Liver (tissue), 9 donors: ENCODE data around the gene C1orf210. TPM values are rescaled to one million over a fixed set of nuclear protein-coding genes. Genes with fewer than 3 reads are reported as not detected.

Source experiments
- DNase-seq: peaks from one replicate; pipeline ENCODE4 v3.0.0-alpha.2; 2017; ENCODE audit warnings: low spot score
- H3K27ac ChIP-seq, 2 donors: one replicate each; pipeline ENCODE4 v1.7.0; 2013; ENCODE audit warnings: inconsistent platforms in 2 of 2, low read length in 2 of 2, control low read depth in 1 of 2, low read depth in 1 of 2, mild to moderate bottlenecking in 1 of 2
- H3K27me3 ChIP-seq, 4 donors: one replicate each; pipeline versions ENCODE4 v1.6.1 to v1.7.0; 2013; ENCODE audit warnings: low read length in 3 of 4, inconsistent platforms in 1 of 4, mild to moderate bottlenecking in 1 of 4, moderate library complexity in 1 of 4; ENCODE audit not compliant: control insufficient read depth in 4 of 4, insufficient read depth in 4 of 4
- H3K36me3 ChIP-seq, 4 donors: one replicate each; pipeline versions ENCODE4 v1.6.1 to v1.7.0; 2013; ENCODE audit warnings: low read length in 3 of 4, mild to moderate bottlenecking in 3 of 4, low read depth in 1 of 4, moderate library complexity in 1 of 4; ENCODE audit not compliant: control insufficient read depth in 4 of 4, insufficient read depth in 3 of 4
- H3K4me1 ChIP-seq, 4 donors: one replicate each; pipeline versions ENCODE4 v1.6.1 to v1.7.0; 2013; ENCODE audit warnings: low read length in 3 of 4, mild to moderate bottlenecking in 3 of 4, moderate library complexity in 1 of 4; ENCODE audit not compliant: control insufficient read depth in 4 of 4, insufficient read depth in 4 of 4
- H3K4me3 ChIP-seq, 3 donors: one replicate each; pipeline versions ENCODE4 v1.6.1 to v1.7.0; 2013; ENCODE audit warnings: low read length in 3 of 3, control low read depth in 1 of 3, low read depth in 1 of 3, mild to moderate bottlenecking in 1 of 3
- H3K9ac ChIP-seq, 2 donors: one replicate each; pipeline ENCODE4 v1.7.0; 2013; ENCODE audit warnings: low read length in 2 of 2, mild to moderate bottlenecking in 2 of 2, moderate library complexity in 2 of 2, control low read depth in 1 of 2, low read depth in 1 of 2
- H3K9me3 ChIP-seq, 4 donors: one replicate each; pipeline versions ENCODE4 v1.6.1 to v1.7.0; 2013; ENCODE audit warnings: low read length in 3 of 4; ENCODE audit not compliant: control insufficient read depth in 4 of 4
- FOXA1 ChIP-seq: IDR thresholded peaks from 2 replicates; pipeline ENCODE4 v1.6.1; 2016; ENCODE audit warnings: antibody characterized with exemption
- GABPA ChIP-seq, 2 donors: IDR thresholded peaks in 1 of 2; conservative IDR thresholded peaks in 1 of 2; 2 replicates each; pipeline ENCODE4 v1.6.1; 2016; ENCODE audit warnings: antibody characterized with exemption in 2 of 2, mild to moderate bottlenecking in 1 of 2, moderate library complexity in 1 of 2
- HNF4G ChIP-seq: IDR thresholded peaks from 2 replicates; pipeline ENCODE4 v1.6.1; 2016; ENCODE audit warnings: antibody characterized with exemption
- JUND ChIP-seq, 2 donors: IDR thresholded peaks; 2 replicates each; pipeline ENCODE4 v1.6.1; 2016; ENCODE audit warnings: antibody characterized with exemption in 2 of 2
- NR2F2 ChIP-seq: IDR thresholded peaks from 2 replicates; pipeline ENCODE4 v1.6.1; 2016; ENCODE audit warnings: antibody characterized with exemption
- RAD21 ChIP-seq, 2 donors: IDR thresholded peaks; 2 replicates each; pipeline ENCODE4 v1.6.1; 2016; ENCODE audit warnings: antibody characterized with exemption in 2 of 2, mild to moderate bottlenecking in 2 of 2
- SP1 ChIP-seq: IDR thresholded peaks from 2 replicates; pipeline ENCODE4 v1.6.1; 2018; ENCODE audit warnings: antibody characterized with exemption, mild to moderate bottlenecking
- YY1 ChIP-seq: IDR thresholded peaks from 2 replicates; pipeline ENCODE4 v1.6.1; 2016; ENCODE audit warnings: antibody characterized with exemption, mild to moderate bottlenecking
- WGBS: extraction: QIAGEN DNeasy Blood & Tissue Kit; methylation state at CpG from one replicate; pipeline ENCODE4 v1.1.7; 2013; 5-methylcytosine and 5-hydroxymethylcytosine counted together
- polyA plus RNA-seq, 2 donors: library from polyadenylated mRNA; stranded (reverse) in 1 of 2; unstranded in 1 of 2; fragments of 200-250 nt in 1 of 2; fragments of >200 nt in 1 of 2; fragmentation: Nextera tagmentation in 1 of 2; extraction: Ambion mirVana in 1 of 2; gene quantifications; one replicate each; pipeline versions ENCODE4 v1.2.1 to v1.2.3, GENCODE V29; 2013 to 2015
- total RNA-seq, 2 donors: library from RNA; depleted of rRNA; stranded (reverse); fragments of >200 nt; gene quantifications; one replicate each; pipeline ENCODE4 v1.2.3, GENCODE V29; 2014
- TF ChIP-seq, protein P1 (sequence below): IDR thresholded peaks from 2 replicates; pipeline ENCODE4 v1.6.1; 2016; ENCODE audit warnings: antibody characterized with exemption, mild to moderate bottlenecking
- TF ChIP-seq, protein P2 (sequence below): fragments of 150-350 bp; IDR thresholded peaks from 2 replicates; pipeline ENCODE4 v1.5.1; 2017; ENCODE audit warnings: improper control_type of control experiment, low read depth, low read length; ENCODE audit not compliant: missing input control
- TF ChIP-seq, protein P3 (sequence below): IDR thresholded peaks from 2 replicates; pipeline ENCODE4 v1.6.1; 2016; ENCODE audit warnings: antibody characterized with exemption
- donor health status: healthy.
- donor health status: healthy.
- donor health status: healthy.
- donor health status: healthy.
- donor health status: healthy.

C1orf210 gene
- total and polyA plus RNA-seq, 4 donors, result 0.75 to 5.0 (median 1.2) TPM

DNA sequence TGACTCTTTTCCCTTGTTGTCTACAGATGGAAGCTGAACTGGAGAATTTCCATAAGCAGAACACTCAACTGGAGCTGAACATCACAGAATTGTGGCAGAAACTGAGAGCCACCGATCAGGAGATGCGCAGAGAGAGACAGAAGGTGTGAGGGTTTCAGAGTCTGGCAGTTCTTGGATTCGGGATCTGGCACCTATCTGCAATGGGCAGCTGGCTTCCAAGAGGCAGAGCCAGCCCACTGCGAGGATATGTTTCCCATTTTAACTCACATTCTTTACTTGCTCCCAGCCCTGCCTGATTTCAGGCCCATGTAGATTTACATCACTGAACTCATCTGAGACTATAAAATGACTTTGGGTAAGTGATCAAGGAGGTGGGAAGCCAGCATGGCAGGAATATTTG lies 52.9 kb downstream of the C1orf210 start:
- TF ChIP-seq RAD21 (IDR thresholded peaks at IDR 0.05) (no peak), YY1 (no peak)
- TF ChIP-seq, protein P1, sequence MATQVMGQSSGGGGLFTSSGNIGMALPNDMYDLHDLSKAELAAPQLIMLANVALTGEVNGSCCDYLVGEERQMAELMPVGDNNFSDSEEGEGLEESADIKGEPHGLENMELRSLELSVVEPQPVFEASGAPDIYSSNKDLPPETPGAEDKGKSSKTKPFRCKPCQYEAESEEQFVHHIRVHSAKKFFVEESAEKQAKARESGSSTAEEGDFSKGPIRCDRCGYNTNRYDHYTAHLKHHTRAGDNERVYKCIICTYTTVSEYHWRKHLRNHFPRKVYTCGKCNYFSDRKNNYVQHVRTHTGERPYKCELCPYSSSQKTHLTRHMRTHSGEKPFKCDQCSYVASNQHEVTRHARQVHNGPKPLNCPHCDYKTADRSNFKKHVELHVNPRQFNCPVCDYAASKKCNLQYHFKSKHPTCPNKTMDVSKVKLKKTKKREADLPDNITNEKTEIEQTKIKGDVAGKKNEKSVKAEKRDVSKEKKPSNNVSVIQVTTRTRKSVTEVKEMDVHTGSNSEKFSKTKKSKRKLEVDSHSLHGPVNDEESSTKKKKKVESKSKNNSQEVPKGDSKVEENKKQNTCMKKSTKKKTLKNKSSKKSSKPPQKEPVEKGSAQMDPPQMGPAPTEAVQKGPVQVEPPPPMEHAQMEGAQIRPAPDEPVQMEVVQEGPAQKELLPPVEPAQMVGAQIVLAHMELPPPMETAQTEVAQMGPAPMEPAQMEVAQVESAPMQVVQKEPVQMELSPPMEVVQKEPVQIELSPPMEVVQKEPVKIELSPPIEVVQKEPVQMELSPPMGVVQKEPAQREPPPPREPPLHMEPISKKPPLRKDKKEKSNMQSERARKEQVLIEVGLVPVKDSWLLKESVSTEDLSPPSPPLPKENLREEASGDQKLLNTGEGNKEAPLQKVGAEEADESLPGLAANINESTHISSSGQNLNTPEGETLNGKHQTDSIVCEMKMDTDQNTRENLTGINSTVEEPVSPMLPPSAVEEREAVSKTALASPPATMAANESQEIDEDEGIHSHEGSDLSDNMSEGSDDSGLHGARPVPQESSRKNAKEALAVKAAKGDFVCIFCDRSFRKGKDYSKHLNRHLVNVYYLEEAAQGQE, result no peak
- 88% methylated on average over 4 of the region's 4 CpGs for WGBS
- no peaks in the 10 kb centered on the region for H3K9me3 ChIP-seq
- no peak overlapping the region for H3K27ac ChIP-seq
- H3K36me3 ChIP-seq, result no peaks in the 10 kb centered on the region
- peak; percentile 13 for DNase-seq
- H3K4me3 ChIP-seq, result no peak overlapping the region
- no peaks in the 10 kb centered on the region for H3K27me3 ChIP-seq
- no peak overlapping the region for H3K9ac ChIP-seq
- peaks cover 5 to 50% (median 41%) of the 10 kb centered on the region in 4 donors for H3K4me1 ChIP-seq

DNA sequence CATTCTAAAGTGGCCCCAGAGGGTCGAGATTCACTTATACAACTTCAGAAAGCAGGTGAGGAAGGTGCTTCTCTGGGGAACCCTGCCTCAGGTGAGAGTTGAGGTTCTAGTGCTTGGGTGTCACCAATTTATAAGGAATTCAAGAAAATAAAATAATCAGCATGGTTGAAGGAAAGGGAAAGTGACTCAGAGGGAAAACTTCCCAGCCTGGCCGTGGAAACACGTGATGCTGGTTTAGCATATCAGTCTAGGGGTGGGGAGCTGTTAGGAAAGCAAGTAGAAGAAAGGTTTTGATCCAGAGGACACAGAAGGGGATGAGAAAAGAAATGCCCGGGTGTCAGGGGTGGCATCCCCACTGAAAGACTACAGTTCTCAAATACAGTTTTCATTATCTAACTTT lies 53.3 kb downstream of the C1orf210 start:
- Histone ChIP-seq H3K9me3 (no peaks in the 10 kb centered on the region), H3K4me3 (no peak overlapping the region), H3K27ac (no peak overlapping the region), H3K9ac (no peak overlapping the region), H3K4me1 (peaks cover 5 to 49% (median 37%) of the 10 kb centered on the region in 4 donors), H3K36me3 (no peaks in the 10 kb centered on the region), H3K27me3 (no peaks in the 10 kb centered on the region)
- TF ChIP-seq FOXA1 (no peak), NR2F2 (no peak), GABPA (IDR thresholded peaks at IDR 0.05 in 1 of 2, conservative IDR thresholded peaks at IDR 0.05 in 1 of 2) (no peak), RAD21 (IDR thresholded peaks at IDR 0.05) (no peak), JUND (IDR thresholded peaks at IDR 0.05) (no peak), HNF4G (no peak), SP1 (no peak)
- TF ChIP-seq, protein P2, sequence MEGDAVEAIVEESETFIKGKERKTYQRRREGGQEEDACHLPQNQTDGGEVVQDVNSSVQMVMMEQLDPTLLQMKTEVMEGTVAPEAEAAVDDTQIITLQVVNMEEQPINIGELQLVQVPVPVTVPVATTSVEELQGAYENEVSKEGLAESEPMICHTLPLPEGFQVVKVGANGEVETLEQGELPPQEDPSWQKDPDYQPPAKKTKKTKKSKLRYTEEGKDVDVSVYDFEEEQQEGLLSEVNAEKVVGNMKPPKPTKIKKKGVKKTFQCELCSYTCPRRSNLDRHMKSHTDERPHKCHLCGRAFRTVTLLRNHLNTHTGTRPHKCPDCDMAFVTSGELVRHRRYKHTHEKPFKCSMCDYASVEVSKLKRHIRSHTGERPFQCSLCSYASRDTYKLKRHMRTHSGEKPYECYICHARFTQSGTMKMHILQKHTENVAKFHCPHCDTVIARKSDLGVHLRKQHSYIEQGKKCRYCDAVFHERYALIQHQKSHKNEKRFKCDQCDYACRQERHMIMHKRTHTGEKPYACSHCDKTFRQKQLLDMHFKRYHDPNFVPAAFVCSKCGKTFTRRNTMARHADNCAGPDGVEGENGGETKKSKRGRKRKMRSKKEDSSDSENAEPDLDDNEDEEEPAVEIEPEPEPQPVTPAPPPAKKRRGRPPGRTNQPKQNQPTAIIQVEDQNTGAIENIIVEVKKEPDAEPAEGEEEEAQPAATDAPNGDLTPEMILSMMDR, result no peak
- TF ChIP-seq, protein P3, sequence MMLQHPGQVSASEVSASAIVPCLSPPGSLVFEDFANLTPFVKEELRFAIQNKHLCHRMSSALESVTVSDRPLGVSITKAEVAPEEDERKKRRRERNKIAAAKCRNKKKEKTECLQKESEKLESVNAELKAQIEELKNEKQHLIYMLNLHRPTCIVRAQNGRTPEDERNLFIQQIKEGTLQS, result no peak
- DNase-seq, result no peak
- WGBS, result 55% methylated on average over 4 of the region's 4 CpGs

Other genes with a start within 250 kb of the C1orf210 start
- gene EBNA1BP2, start 113.3 kb downstream of the C1orf210 start, total RNA-seq, result 10 to 100 TPM; 25.6 to 38.5 TPM
- gene EBNA1BP2, start 113.3 kb downstream of the C1orf210 start, polyA plus RNA-seq, result 10 to 100 TPM; 44.8 to 90.6 TPM
- under 1 TPM; under 0.01 to 0.19 TPM for gene CFAP57, start 113.3 kb downstream of the C1orf210 start, total RNA-seq
- gene CFAP57, start 113.3 kb downstream of the C1orf210 start, polyA plus RNA-seq, result 10 to 100 TPM in 1 of 2 donors, under 1 TPM in 1; 0.01 to 14.5 TPM
- 1 to 10 TPM in 1 of 2 donors, under 1 TPM in 1; 0.61 to 1.0 TPM for gene TMEM125, start 15.6 kb downstream of the C1orf210 start, total RNA-seq
- gene TMEM125, start 15.6 kb downstream of the C1orf210 start, polyA plus RNA-seq, result under 1 TPM; 0.21 to 0.76 TPM
- 10 to 100 TPM; 10.4 to 17.6 TPM for gene TIE1, start 15.4 kb upstream of the C1orf210 start, total RNA-seq
- 1 to 10 TPM; 3.6 to 7.3 TPM for gene TIE1, start 15.4 kb upstream of the C1orf210 start, polyA plus RNA-seq
- 1 to 10 TPM in 1 of 2 donors, not detected in 1; 1.0 TPM for gene MPL, start 52.2 kb upstream of the C1orf210 start, total RNA-seq
- under 1 TPM in 1 of 2 donors, not detected in 1; 0.03 TPM for gene MPL, start 52.2 kb upstream of the C1orf210 start, polyA plus RNA-seq
- 10 to 100 TPM in 1 of 2 donors, under 1 TPM in 1; 0.25 to 73.4 TPM for gene CDC20, start 73.4 kb upstream of the C1orf210 start, total RNA-seq
- gene CDC20, start 73.4 kb upstream of the C1orf210 start, polyA plus RNA-seq, result 1 to 10 TPM; 2.0 to 4.9 TPM
- gene ELOVL1, start 82.4 kb upstream of the C1orf210 start, total RNA-seq, result 10 to 100 TPM; 12.8 to 50.3 TPM
- gene ELOVL1, start 82.4 kb upstream of the C1orf210 start, polyA plus RNA-seq, result 10 to 100 TPM; 25.2 to 45.4 TPM
- gene MED8, start 104.2 kb upstream of the C1orf210 start, total RNA-seq, result 10 to 100 TPM; 26.2 to 37.6 TPM
- 10 to 100 TPM; 26.6 to 31.6 TPM for gene MED8, start 104.2 kb upstream of the C1orf210 start, polyA plus RNA-seq
- gene SZT2, start 104.3 kb upstream of the C1orf210 start, total RNA-seq, result 10 to 100 TPM; 18.4 to 31.0 TPM
- gene SZT2, start 104.3 kb upstream of the C1orf210 start, polyA plus RNA-seq, result 1 to 10 TPM; 4.8 to 5.4 TPM
- 10 to 100 TPM; 26.9 to 27.0 TPM for gene HYI, start 168.3 kb upstream of the C1orf210 start, total RNA-seq
- gene HYI, start 168.3 kb upstream of the C1orf210 start, polyA plus RNA-seq, result 10 to 100 TPM; 32.7 to 34.9 TPM
- gene PTPRF, start 245.3 kb upstream of the C1orf210 start, total RNA-seq, result 100 to 1,000 TPM in 1 of 2 donors, 10 to 100 TPM in 1; 61.7 to 241 TPM
- 100 to 1,000 TPM in 1 of 2 donors, 10 to 100 TPM in 1; 41.2 to 110 TPM for gene PTPRF, start 245.3 kb upstream of the C1orf210 start, polyA plus RNA-seq